SIG-M5 treated with dmso at 0.1 percent for 504 hours (cell line): ENCODE results near the gene CERS6.
"Not testable (repeated sequence)": the region's sequence is repeated elsewhere in the genome, so short reads cannot be mapped to it uniquely, and the experiment has no call there.

ENCODE experiments used
- DNase-seq: peaks from one replicate; lab custom pipeline; 2025; ENCODE audit not compliant: unreplicated experiment; lab: John Stamatoyannopoulos, UW

Gene CERS6

DNA sequence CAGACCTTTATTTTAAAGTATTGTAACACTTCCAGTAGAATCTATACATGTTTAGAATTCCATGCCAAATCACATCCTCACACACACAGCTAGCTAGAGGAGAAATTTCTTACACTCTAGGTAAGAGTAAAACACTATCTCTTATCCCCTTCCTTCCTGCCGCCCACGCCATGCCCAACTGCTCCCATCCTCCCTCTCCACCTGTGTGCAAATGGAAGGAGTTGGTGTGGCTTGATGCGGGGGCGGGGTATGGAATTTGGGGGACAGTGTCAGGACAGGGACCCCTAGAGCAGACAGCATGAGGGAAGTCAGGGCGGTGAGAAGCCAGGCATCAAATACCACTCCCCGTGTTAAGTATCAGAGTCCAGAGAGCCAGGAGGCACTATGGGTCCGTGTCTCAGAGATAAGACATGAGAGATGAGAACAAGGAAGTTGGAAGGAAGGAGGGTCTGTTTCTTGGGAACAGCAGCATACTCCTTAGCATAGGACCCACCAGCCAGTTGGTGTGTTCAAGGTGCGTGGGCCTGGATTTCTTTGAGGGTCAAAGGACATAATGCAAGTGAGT, 297.8 kb downstream of the CERS6 start:
- no peak for DNase-seq

DNA sequence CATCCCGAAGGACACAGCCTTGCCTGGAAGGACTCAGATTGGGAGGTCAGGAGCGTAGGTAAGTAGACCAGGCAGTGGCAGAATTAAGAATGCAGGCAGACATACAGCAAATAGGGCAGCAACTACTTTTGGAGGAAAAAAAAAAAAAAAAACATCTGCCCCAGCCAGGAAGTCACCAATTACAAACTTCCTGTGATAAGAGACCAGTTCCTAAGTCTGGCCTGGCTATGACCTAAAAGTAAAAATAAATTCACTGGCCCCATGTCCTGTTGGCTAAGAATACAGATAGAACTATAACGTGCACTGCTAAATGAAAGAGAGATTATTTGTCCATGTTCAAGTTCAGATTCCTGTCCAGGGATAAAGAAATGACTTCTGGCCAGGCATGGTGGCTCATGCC, 301.2 kb downstream of the CERS6 start:
- no peak for DNase-seq

DNA sequence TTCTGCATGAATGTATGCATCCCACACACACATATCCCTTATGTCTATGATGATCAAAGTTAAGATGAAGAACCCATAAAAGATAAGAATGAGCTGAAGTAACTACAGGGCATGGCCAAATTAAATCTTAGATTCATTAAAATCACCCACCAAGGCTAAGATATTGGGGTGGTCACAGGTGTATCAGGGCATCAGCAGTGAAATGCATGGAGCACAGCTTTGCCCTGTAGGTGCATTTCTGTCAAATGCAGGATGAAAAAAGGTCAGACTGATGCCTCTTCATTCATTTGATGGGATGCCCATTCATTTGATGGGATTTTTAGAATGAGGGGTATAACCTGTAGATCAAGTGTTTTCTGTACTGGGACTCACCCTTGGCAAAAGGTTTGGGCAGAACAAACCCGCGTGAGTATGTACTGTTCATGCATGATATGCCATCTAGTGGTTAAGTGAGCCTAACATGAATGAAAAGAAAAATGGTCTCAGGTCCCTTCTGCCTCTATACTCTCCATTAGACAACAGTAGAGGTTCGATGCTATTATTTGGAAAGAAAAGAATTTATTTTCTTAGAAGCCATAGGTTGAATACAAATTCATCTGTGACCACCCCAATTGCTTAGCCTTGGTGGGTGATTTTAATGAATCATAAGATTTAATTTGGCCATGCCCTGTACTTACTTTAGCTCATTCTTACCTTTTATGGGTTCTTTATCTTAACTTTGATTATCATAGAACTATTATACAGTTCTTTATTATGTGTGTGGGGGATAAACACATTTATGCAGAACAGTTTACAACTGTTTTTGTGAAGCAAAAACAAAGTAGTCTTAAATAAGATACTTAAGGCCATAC, 303.1 kb downstream of the CERS6 start:
- DNase-seq: peak; percentile 59

DNA sequence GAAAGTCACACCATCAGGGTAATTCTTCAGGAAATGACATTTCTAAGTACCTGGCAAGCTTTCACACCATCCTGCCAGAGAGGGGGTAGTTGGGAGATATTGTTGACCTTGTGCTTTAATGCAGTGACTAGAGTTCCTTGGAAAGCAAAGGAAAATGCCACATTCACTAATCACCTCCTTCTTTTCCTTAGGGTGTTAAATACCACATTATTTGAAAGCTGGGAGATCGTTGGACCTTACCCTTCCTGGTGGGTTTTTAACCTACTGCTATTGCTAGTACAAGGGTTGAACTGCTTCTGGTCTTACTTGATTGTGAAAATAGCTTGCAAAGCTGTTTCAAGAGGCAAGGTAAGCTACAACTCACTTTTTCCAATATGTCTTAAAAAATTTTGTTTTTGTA, 309.3 kb downstream of the CERS6 start:
- DNase-seq: no peak

DNA sequence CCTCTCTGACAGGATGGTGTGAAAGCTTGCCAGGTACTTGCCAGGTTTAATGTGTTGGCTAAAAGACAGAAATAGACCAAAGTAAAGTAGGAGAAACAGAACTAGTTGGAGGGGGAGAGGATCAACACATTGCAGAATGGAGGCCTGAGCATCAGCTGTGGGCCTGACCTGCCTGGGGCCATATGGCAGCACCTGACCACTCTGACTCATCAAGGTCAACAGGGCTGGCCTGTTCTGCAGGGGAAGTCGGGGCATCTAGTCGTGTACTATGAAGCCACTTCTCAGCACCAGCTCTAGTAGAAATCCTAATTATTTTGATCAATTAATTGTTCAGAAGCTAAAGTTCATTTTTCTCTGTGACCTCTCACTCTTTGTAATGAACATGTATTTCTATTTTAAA, 310.5 kb downstream of the CERS6 start:
- DNase-seq: no peak

DNA sequence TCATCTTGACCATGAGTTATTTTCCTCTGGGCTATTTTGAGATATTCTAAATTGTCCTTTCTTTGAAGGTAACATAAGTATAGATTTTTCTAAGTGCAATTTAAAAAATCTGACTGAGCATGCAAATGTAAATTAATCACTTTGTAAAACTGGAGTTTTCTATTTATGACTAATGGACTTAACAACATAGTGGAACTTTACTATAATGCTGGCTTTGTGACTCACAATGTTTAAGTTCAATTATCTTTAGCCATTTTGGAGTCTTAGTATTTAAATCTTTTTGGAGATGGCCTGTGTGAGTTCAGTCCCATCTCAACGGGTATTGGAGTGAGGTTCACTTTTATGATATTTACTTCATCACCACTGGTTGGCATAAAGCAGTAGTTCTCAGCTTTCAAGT, 311.2 kb downstream of the CERS6 start:
- no peak for DNase-seq

DNA sequence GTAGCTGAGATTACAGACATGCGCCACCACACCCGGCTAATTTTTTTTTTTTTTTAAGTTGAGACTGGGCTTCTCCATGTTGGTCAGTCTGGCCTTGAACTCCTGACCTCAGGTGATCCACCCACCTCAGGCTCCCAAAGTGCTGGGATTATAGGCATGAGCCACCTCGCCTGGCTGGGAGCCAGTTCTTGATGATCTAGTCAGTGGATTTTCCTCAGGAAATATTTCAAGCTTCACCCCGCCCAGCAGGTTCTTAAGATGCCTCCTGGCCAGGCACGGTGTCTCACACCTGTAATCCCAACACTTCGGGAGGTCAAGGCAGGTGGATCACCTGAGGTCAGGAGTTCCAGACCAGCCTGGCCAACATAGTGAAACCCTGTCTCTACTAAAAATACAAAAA, 312.3 kb downstream of the CERS6 start:
- not testable (repeated sequence) for DNase-seq

DNA sequence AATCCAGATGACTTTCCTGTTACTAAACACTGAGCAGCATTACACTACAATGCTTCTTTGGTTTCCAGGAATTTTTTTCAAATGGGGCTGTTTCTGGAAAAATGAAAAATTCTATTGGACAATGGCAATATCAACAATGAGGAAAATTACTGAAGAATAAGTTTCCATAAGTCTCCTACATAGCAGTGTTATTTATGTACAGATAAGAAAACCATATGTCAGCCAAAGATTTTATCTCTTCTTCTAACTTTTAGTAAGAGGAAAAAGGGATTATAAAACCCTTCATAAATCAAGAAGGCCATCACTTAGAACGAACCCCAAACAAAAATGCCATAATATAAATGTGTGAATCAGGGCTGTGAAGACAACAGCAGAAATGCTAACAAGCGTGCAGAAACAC, 314.7 kb downstream of the CERS6 start:
- no peak for DNase-seq

DNA sequence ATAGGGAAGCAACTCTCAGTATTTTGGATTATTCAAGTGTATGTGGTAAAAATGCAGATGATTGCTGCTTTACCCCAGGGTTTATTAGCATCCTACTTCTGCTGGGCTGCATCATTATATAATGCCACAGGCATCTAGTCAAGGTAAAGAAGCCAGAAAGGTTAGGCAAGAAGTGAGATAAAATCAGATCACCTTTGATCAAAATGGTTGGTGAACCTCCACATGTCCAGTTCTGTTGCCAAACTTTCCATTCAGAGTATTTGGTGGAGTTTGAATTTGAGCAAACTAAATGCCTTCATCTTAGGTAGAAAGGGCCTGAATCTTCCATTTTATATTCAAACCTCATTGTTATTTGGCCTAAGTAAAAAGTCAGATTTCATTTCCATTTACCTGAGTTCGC, 316.6 kb downstream of the CERS6 start:
- no peak for DNase-seq

DNA sequence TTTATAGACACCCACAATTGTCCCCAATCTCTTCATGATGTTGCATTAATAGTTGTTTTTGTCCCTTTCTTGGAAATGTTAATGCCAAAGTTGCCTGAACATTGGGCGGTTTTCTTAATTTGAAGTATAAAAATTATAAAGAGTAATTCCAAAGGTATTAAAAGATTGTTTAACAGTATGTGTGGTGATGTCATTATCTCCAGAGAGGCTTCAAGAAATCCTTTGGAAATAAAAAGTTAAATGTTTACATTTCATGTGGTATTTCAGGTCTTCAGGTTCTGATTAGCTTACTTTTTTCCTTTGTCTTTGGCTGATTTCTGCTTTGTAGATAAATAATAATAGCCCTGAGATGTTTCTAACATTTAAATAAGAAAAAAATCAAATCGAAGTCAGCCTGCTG, 317.1 kb downstream of the CERS6 start:
- DNase-seq: no peak

DNA sequence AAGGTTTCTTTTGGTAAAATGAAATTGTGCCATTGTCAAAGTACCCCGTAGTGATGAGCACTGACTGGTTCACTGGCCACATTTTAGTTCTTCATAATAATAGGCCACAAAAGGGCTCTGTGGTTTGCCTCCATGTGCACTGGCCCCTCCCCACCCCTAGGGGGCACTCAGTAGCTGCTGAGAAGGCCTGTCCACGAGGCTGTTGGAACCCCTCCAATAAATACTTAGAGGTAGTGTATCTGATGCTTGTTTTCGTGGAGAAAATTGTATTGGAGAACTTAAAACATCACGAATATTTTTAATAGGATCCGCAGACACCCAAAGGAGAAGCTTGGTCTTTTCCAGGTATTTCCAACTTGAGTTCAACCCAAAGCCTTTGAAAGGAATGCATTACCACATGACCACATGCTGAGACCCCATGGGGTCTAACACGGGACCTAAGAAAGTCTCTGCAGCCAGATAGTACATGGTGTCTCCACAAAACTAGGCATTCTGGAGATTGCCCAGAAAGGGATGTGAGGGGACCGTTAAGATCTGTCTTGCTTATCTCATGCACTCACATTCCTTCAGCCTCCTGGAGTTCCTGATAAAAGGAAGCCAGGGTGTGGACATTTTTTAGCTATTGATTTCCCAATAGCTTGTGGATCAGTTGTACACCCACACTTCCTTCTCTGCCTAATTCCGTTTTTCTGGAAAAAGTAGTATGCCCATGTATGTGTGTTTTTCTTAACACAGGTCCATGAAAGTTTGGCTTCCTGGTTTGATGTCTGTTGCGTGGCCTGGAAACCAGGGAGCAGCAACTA, 317.8 kb downstream of the CERS6 start:
- peak; percentile 26 for DNase-seq

DNA sequence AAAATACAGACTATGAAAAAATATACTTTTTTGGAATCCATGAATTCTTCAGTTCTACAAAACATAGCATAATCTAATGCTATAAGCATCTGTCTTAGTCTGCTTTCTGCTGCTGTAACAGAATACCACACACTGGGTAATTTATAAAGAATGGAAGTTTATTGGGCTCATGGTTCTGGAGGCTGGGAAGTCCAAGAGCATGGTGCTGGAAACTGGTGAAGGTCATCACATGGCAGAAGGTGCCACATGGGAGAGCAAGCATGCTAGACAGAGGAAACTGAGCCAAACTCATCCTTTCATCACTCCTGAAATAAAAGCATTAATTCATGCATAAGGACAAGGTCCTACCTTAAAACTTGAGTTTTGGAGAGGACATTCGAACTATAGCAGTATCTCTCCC, 319.8 kb downstream of the CERS6 start:
- DNase-seq: no peak

DNA sequence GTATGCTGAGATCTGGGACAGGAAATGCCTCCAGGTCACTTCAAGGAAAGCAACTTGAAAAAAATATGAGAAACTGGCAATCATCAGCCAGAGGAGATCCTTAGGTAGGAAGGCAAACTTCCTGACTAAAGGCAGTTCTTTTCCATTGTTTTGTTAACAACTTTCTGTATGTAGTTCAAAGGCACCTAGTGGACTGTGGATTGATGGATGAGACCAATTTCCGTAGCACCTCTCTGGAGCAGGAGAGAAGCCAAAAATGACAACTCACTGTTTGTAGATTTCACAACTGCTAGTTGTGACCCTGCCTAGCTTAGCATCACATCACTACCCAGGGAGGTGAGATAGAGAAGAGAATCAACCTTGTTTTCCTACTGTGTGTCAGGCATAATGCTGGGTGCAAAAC, 324.6 kb downstream of the CERS6 start:
- DNase-seq: no peak

DNA sequence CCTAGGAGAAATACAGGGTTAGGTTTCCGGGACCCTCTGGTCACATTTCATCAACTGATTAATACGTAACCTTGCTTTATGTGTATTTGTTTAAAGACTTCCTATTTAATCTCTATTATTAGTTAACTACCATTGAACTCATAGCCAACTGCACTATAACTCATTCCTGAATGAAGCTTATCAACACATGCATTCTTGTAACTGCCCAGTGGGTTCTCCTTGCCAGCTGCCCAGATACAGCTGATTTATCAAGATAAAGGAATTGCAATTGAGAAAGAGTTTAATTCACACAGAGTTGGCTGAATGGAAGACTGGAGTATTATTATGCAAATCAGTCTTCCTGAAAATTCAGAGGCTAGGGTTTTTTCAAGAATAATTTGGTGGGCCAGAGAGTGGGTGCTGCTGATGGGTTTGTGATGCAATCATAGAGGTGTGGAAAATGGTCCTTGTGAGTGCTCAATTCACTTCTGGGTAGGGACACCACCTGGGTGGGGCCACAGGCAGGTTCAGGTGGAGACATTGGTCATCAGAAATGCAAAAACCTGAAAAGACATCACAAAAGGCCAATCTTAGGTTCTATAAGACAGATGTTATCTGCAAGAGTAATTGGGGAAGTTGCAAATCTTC, 325.2 kb downstream of the CERS6 start:
- DNase-seq: no peak

DNA sequence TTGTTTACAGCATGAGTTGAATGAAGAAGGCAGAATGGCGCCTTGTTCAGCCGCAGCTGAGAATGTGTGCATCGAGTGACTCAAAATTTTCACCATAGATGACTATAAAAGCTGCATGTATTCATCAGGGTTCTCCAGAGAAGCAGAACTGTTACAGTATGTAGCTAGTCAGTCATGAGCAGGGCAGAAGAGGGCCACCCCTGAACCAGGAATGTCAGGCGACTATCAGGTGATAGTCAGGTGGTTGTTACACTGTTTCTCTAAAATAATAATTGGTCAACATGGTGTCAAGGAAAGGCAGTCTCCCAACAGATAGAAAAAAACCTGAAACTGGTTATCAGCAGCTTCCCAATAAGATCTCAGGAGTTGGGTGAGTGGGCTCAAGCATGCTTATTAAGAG, 326.2 kb downstream of the CERS6 start:
- DNase-seq: no peak

DNA sequence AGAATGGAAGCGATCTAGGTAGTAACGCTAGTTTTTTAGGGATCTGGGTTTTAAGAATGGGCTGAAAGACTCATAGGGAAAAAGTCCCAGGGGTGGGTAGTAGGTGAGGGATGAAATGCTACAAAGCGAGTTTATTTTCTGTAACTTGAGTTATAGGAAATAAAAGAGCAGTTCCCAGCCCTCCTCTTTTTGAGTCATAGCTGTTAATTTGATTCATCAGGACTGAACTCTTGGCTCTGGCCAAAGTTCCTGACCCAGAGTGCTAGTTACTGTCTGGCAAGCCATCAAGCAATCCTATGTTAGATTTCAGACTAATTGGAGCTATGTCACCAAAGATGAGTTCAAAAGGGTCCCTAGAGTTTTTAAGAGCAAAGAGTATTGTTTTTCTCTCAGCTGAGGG, 328.9 kb downstream of the CERS6 start:
- DNase-seq: no peak

DNA sequence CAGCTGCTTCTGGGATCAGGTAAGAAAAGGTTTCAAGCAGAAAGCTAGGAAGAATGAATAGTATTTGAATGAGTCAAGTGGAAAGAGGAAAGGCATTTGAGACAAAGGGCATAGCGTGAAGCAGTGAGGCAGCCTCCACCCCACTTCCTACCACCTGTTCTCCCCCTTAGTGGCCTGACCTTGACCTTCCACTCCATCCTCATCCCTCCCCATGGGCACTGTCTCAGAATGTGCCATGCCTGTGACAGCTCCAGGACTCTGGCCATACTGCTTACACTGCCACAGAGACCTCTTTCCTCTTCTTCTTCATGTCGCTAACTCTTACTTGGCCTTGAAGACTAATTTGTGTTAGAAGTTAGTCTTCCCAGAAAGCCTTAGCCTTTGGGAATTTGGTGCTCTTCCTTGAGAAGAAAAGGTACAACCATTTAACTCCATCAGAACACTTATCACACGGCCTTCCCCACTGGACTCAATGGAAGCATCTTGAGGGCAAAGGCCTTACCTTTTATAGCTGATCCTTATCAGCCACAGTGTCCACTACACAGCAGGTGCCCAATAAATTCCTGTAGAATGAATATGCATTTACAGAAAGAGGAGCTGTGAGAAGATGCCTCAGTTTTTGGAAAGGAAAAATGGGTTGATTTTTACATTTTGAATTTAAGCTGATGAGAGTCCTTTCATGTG, 331.2 kb downstream of the CERS6 start:
- DNase-seq: no peak

DNA sequence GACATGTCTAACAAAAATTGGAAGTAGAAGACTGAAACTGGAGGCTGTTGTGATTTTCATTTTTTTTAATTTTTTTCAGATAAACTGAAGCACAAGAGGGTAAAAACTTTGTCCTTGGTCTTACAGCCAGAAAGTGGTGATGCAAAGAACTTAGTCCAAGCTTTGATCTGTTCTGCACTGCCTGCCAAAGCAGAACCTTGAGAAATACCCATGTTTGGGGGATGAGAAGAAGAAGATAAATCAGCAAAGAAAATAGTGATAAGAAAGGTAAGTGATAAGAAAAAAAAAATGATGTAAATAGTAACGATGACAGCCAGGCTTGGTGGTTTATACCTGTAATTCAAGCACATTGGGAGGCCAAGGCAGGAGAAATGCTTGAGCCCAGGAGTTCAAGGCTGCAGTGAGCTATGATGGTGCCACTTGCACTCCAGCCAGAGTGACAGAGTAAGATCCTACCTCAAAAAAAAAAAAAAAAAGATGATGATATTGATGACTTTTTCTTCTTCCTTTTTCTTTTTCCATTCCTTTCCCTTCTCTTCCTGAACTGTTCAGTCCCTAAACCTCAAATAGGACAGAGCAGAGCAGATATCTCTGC, 331.8 kb downstream of the CERS6 start:
- no peak for DNase-seq

DNA sequence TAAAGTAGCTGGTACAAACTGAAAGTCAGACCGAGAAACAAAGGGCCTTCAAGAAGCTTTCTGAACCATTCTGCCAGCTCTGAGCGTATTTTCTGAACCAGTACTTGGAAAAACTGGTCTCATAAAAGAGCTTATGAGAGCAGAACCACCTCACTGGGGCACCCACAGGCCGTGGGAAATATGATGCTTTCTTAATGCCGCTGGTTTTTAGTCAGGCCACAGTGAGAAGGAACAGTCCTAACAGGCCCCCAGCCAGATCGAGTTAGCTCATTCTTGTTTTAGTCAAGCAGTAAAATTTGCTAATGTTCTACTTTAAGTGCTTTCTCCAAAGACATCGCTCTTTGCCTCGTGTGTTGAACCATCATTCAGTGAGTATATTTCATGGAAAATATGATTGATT, 333.7 kb downstream of the CERS6 start:
- no peak for DNase-seq

DNA sequence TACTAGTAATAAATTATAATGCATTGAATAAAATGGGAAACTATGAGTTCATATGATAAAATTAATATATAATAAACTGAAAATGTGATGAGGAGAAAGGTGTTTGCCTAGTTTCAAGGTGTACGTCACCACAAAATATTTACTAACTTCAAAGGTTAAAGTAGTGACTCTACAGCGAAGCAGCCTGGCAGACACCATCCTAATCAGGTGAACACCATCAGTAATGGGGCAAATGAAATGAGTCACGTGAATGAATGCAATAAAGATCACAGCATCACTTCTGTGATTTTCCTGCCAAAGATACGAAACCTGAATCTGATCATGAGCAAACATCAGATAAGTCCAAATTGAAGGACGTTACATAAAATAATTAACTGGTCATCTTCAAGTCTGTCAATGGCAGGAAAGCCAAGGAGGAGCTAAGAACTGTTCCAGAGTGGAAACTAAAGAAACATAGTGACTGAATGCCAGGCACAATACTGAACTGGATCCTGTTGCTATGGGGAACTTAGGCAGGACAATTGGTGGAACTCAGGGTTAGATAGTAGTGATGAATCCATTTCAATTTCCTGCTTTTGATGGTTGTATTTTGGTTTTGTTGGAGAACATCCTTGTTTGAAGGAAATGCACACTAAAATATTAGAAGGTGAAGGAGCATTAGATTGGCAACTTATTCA, 334.3 kb downstream of the CERS6 start:
- no peak for DNase-seq
